Left renal pelvis (tissue), 4 donors: ENCODE data around the gene C10orf90. TPM values are rescaled to one million over a fixed set of nuclear protein-coding genes. Genes with fewer than 3 reads are reported as not detected.

Experiments used
- DNase-seq, 4 donors: peaks; one replicate each; pipeline ENCODE4 v3.0.0-alpha.2; 2013; ENCODE audit warnings: low read depth in 4 of 4, low spot score in 3 of 4
- polyA plus RNA-seq, 4 donors: library from polyadenylated mRNA; unstranded; fragments of 120-200 nt; gene quantifications; one replicate each; pipeline ENCODE4 v1.2.1, GENCODE V29; 2013; ENCODE audit not compliant: insufficient read length in 4 of 4

C10orf90 gene
- polyA plus RNA-seq, 4 donors: 0.23 to 0.86 (median 0.43) TPM

DNA sequence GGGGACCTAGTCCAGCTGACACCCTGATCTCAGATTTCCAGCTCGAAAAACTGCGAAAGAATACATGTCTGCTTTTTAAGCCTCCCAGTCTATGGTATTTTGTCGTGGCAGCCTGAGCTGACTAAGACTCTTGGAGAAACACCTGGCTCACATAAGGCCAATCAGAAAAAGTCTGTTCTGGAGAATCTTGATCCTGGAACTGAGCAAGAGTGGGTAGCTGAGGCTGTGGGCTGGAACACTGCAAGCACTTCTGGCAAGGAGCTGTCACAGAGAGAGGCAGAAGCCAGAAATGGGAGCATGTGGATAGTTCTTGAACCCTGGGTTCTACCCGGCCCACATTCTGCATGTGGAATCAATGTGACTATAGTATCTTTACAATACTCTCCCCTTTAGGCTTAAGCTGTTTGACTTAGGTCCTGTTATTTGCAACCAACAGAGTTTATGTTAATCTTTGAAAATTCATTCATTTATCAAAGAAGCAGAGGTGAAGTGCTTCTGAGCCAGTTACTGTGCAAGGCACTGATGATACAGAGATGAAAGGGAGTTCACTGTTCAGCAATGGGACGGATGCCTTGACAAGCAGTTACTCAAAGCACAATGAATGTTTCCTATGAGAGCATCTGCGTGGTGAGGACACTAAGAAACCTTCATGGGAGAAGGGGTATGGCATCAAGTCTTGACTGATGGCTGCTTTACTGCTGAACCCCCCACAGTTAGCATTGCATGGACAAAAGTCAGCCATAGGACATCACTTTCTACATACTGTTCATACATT, 4.4 kb upstream of the C10orf90 start:
- no peak for DNase-seq

DNA sequence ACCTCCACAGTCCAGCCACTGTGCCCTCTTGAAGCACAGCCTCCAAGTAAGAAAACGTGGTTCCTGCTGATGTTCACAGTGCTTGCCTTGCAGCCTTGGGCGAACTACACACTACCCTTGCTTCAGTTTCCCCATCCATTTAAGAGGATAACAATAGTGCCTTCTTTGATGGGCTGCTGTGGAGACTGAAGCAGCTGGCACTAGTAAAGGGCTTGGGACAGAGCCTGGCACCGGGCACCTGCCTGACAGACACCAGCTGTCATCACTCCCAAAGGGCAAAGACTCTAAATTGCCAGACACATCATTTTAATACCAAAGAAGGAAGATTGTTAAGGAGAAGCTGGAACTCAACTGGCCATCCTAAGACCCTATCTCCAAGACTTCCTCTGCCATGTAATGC, 3.1 kb upstream of the C10orf90 start:
- DNase-seq: no peak

DNA sequence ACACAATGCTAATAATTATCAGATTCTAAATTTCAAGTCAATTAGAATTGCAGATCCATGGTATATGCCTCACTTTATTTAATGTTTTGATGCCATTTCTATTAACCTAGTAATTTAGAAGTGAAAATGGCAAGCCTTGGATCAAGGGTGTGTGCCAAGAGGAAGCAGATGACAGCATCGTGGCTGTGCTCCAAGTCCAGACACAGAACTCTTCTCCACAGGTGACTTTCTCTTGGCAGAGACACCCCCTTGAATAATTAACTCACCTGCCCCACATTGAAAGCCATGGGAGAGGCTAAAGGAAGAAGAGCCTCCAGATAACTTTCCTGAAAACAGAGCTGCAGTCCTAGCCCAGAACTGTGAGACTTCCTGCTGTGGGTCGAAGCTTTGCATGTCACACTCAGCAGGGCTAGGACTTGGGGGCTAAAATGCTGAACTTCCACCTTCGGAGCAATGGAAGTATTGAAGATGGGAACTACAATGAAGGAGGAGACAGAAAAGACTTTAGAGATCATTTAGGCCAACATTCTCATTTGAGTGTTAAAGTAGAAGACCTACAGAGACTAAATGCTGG, 996 bp upstream of the C10orf90 start:
- no peak for DNase-seq

DNA sequence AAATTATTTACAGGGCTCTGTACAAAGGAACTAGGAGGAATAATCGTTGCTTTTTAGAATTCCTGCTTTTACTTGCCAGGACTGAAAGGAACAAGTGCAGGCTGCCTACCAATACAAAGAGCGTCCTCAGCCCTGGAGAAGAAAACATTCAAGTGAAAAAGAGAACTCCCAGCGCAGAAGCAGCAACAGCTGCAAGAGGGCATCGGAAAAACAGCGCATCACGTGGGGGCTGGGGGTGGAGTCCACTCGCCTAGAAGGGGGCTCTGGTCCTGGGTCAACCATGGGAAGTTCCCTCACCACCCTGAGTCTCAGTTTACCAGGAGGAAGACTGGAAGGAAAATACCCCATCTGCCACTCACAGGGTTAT, 385 bp upstream of the C10orf90 start:
- DNase-seq: no peak

DNA sequence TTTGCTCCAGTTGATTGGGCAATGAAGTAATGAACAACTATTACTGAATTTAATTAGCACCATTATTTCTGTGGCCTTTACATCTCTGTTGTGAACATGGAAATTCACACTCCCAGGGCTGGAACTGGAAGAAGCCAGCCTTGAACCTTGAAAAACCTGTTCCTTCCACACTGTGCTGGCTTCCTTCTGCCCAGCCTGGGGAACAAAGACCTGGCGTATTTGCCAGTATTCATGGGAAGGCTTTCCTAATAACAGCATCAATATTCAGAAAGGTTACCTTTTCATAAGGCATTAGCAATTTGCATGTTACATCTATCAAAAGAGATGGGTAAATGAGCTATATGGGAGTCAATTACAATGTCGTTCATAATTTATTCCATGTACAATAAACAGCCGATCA, 1.3 kb downstream of the C10orf90 start:
- DNase-seq: peak in 1 of 4 donors; percentile 22

DNA sequence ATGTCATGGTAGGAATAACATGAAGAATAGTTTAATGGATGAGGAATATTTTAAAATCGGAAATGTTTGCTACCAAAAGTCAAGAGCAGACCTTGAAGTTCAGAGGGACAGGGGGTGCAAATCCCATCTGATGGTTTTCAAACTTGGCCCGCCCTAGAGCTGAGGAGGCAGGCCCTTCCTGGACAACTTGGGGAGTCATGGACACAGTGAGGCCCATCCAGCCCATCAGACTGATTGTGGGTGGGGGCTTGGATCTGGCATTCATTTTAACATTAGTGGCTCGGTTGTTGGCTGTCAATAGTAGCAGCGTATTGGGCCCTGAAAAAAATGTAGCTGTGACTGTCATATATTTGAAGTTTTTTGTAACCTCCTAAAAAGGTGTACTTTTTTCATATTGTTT, 2.0 kb downstream of the C10orf90 start:
- no peak for DNase-seq

DNA sequence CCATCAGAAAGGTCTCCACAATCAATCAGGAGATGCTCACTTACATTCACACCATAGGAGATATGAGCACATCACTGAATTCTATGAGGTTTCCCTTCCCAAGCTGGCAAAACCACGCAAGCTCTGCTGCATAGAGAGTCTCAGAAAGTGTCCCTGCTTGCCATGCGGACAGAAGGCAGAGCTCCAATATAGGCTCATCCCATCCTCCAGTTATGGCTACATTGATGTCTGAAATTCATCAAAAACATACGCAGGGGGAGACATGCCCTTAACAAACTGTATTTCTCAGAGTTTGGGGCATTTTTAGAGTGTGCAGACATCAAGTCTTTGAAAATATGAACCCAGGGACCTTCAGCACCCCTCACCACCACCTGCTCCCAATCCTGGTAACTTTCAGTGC, 2.9 kb downstream of the C10orf90 start:
- DNase-seq: no peak

DNA sequence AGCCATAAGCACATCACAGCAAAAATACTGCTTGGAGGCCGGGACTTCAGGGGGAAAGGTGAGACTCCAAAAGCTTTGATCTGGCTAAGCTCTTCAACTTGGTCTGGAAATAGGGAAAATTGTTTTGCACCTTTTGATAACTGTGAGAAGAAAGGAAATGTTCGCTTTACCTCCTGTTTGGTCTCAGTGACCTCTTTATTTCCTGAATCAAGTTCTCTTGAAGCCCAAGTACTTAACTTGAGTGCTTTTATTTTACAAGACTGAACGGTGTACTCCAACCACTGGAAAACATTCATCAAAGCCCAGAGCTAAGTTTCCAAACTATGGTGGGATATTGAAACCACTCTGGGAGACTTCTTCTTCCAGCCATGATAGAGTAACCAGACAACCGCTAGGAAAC, 5.3 kb downstream of the C10orf90 start:
- no peak for DNase-seq

DNA sequence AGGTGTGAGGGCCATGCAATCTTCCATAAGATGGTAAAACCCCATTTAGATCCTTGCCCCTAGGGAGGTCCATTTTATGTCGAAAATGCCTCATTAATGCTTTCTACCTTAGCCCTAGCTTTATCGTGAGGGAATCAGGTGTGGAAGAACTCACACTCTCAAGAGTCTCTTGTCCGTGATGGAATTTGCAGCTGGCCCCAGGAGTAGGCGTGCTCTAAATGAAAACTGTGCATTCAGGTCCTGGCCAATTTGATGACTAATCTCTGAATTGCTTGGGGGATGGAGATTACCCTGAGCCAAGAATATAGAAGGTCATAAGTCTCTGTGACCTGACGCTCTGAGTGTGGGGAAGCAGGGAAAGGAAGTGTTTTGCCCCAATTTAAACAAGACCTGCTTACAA, 6.6 kb downstream of the C10orf90 start:
- no peak for DNase-seq

DNA sequence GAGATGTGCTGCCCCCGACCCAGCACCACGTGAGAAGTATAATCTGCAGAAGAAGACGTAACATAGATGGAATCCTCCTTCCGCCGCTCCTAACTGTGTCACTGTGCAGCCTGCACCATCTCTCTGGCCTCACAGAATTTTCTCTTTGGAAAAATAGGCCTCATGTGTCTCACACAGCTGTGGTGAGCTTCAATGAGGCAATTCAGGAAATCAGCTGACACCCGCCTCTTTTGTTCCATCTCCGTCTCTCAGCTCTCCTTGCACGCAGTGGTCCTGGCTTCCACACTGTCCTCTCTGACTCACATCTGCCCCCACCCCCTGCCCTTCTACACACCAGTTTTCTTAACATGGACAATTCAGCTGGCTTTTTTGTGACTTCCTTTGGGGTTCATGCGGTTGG, 7.2 kb downstream of the C10orf90 start:
- no peak for DNase-seq

DNA sequence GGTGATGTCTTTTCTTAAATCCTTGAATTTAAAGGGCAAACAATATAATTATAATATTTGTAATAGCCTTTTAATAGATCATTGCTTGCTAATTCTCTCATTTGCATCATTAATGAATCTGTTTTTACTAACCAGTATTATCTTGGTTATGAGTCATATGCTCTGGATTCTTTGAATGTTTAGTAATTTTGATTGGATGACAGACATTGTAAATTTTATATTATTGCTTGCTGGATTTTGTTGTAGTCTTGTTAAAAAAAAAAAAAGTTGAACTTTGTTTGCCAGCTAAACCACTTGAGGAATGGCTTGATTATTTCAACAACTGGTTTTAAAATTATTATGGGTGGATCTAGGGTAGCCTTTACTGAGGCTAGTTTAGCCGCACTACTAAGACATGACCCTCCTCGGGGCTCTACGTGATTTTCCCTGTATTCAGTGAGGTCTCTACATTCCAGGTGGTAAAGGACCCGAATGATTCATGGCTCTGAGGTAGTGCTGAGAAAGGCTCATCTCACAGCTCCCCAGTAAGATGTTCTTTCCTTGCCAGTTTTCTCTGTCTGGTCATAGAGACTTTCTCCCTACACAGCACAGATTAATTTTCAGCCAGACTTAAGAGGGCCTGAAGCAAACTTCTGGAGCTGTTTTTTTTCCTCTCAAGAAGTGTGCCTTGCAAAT, 8.5 kb downstream of the C10orf90 start:
- no peak for DNase-seq

DNA sequence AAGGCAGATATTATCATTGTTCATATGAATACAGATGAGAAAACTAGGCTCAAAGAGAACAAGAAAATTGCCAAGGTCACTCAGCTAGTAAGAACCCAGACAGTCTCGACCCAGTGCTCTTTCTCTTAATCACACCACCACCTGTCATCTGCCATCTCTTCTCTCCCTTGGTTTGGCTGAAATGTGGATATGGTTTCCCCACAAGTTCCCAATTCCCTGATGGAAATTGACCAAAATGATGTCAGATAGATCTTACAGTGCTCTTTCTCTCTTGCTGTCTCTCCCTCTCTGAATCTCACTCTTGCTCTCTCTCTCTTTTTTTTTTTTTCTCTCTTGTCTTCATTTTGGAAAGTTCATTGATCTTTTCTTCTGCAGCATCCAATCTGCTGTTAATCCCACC, 9.1 kb downstream of the C10orf90 start:
- DNase-seq: no peak

DNA sequence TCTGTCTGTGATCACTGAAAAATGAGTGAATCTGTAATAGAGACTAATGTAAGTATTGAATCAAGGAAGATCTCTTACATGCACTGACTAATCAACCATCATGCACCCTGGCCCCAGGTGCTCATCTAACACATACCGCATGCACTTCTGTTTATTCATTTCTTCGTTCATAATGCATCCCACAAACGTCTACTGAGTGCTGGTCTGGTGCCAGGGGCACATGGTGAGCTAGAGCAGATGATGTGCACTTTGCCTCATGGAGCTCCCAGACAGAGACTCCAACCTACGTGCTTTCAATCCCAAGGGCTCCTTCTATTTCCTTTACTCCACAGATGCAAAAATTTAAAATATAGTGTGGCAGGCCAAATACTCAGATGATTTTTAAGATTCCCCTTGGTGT, 10.7 kb downstream of the C10orf90 start:
- no peak for DNase-seq

DNA sequence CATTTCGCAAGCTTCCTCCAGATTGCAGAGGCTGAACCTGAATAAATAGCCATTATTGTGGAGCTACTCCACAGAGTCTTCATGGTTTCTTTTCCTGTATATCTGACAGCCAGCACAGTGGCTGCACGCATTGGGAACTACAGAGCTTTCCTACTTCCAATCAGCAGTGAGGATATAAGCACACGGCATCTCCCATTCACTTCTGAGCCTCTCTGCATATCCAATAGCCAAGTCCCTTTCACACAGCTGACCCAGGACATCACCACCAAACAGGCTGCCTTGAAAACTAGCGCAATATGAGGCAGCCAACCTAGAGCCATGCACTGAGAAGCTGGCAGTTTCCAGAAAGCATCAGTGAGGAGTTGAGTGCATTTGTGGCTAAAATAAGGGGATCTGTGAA, 11.6 kb downstream of the C10orf90 start:
- no peak for DNase-seq

DNA sequence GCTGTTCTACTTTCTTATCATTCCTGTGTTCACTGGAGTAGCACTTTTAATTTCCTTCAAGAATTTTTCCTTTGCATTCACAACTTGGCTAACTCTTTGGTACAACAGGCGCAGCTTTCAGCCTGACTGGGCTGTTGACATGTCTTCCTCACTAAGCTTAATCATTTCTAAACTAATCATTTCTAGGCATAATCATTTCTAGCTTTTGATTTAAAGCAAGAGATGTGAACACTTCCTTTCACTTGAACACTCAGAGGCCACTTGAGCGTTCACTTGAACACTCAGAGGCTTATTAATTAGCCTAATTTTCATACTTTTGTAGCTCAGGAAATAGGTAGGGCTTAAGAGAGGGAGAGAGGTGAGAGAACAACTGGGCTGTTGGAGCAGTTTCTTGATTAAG, 15.9 kb downstream of the C10orf90 start:
- DNase-seq: no peak

DNA sequence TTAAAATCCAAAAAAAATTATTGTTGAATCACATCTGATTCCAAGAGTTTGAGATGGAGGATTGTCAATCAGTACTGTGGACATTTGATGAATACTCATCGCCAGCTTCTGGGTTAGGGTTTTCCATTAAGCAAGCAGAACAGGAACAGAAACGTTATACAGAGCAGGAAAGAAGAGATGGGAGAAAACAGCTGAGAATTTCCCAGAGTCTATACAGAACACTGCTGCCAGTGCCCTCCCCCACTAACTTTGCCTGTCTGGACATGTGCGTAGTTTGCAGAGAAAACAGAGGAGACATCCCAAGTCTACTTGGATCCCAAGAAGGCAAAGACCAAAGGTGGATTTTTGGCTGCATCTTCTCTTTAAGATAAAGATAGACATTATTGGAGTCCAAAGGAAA, 19.0 kb downstream of the C10orf90 start:
- DNase-seq: no peak

DNA sequence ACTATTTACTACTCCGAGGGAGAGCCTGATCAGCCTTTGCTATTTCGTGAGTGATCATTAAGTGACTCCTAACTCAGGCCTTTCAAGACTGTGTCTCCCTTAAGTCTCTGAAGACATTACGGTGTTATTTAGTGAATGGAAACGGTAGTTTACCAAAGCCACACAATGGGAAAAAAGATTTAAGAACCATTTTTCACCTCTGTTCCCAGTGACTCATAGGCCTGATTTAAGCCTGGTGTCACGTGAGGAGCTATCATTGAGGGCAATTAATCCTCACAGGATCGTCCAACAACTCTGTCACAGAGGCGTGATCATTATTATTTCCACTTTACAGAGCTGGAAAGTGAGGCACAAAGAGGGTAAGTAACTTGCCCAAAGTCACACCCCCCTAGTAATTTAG, 20.3 kb downstream of the C10orf90 start:
- DNase-seq: no peak

DNA sequence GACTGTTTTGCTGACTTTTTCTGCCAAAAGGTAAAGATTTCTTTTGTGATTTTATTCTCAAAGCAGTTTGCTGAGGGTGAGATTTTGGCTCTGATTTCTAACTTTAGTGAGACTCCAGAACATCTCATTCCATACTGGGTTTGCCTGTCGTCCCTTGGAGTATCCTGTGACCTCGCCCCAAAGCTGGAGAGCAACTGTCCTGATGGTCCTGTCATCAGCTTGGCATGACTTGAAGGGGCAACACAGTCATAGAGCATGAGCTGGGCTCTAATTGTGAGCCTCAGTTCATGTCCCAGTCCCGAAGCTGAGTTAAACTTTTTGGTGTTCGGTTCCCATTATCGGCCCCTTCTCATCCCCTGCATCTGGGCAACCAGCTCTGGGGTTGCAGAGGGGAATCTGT, 23.4 kb downstream of the C10orf90 start:
- DNase-seq: no peak

DNA sequence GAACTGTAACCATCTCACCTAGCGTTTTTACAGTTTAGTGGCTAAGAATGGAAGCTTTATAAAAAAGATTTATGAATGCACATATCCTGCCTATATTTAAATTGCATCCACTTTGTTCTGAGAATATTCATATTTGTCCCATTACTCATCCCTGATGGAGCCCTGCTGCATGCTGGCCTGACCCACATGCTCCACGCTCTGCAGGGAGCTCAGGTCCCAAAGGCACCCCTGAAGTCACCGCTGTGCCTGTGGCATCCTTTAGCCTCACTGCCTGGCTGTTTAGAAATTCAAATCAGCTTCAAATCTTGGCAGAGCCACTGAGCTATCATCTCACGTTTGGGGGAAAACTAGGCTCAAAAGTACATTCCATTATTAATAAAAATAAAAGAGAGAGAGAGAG, 24.4 kb downstream of the C10orf90 start:
- no peak for DNase-seq

DNA sequence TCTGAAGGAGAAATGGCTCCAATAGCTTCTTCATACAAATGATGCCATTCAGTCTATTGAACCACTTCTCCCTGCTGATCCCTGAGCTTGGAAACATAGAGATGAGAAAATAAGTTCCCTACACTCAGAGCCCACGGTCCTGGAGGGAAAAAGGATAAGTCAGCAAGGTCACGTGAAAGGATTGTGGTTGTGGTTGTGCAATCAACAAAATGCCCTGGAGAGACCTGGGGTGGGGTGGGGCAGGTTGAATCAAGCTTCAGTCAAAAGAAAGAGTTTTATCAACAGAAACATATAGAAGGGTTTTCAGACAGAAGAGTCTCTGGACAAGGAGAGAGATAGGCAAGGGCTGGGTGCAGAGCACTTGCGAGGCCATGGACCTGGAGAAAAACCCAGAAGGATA, 30.1 kb downstream of the C10orf90 start:
- no peak for DNase-seq

DNA sequence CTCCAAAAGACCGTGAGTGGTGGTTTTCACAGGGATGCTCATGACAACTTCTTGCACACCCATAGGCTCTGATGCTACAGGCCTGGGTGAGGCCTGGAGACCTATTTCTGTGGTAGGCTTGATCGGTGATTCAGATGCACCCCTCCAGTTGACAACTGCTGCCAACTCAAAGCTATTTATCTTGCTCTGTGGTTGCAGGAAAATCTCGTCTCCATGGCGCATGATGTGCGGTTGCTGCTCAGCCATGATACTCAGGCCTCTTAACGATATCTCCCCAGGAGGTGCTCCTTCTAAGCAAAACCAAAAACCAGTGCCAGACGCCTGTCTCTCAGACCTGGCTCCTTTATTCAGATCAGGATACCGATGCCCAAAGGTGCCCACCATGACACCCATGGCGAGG, 31.4 kb downstream of the C10orf90 start:
- no peak for DNase-seq

DNA sequence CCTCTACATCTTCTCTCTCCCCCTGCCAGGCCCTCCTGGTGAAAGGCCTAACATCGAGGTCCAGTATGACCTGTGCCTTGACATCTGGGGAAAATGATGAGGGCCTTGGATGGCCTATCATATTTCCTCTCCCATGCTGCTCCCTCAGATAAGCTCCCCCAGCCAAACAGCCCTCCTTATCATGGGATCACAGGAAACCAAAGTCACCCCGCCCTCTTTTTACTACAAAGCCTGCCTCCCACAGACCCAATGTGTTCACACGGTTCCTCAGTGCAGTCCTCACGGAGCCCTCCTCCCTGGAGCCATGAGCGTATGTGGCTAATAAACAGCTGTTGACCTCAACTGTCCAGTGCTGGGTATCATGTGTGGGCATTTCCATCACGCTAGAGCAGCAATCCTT, 32.0 kb downstream of the C10orf90 start:
- DNase-seq: no peak
